B cell (primary cell): ENCODE measurements around the gene ZNF346.

Experiments
- EZH2 ChIP-seq: IDR thresholded peaks from 2 replicates; pipeline ENCODE4 v1.6.1; 2012; ENCODE audit warnings: borderline replicate concordance, low read depth, mild to moderate bottlenecking, moderate library complexity, low read length; ENCODE audit not compliant: insufficient read depth, poor library complexity, severe bottlenecking
- TF ChIP-seq, protein P1 (sequence below): fragments of 200-600 bp; IDR thresholded peaks from one replicate; pipeline ENCODE4 v1.8.0; 2022; ENCODE audit warnings: antibody characterized with exemption, mild to moderate bottlenecking

DNA sequence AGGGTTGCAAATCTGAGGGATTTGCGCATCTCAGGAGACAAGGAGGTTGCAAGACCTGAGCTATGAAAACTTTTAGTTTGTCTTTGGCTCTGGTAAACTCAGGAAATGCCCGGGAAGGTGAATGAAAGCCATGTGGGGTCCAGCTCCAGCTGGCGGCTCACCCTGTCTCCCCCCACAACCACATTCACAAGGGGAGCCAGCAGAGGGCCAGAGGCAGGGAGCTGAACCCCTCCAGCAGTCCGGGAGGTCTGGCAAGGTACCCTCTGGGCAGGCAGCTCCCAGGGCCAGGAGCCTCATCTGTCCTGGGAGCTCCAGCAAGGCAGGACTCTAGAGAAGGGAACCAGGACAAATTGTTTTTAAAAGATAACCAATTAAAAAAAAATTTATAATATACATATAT lies 61.7 kb downstream of the ZNF346 start:
- TF ChIP-seq, protein P1, sequence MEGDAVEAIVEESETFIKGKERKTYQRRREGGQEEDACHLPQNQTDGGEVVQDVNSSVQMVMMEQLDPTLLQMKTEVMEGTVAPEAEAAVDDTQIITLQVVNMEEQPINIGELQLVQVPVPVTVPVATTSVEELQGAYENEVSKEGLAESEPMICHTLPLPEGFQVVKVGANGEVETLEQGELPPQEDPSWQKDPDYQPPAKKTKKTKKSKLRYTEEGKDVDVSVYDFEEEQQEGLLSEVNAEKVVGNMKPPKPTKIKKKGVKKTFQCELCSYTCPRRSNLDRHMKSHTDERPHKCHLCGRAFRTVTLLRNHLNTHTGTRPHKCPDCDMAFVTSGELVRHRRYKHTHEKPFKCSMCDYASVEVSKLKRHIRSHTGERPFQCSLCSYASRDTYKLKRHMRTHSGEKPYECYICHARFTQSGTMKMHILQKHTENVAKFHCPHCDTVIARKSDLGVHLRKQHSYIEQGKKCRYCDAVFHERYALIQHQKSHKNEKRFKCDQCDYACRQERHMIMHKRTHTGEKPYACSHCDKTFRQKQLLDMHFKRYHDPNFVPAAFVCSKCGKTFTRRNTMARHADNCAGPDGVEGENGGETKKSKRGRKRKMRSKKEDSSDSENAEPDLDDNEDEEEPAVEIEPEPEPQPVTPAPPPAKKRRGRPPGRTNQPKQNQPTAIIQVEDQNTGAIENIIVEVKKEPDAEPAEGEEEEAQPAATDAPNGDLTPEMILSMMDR: no peak
- no peak for TF ChIP-seq EZH2
